IPS-11a (cell line): Measurements from ENCODE around the gene BAZ2B.

Experiments used
- H3K4me3 ChIP-seq: one replicate; pipeline ENCODE4 v1.5.1; 2013; ENCODE audit warnings: low read depth, low read length, control low read depth

BAZ2B gene

DNA sequence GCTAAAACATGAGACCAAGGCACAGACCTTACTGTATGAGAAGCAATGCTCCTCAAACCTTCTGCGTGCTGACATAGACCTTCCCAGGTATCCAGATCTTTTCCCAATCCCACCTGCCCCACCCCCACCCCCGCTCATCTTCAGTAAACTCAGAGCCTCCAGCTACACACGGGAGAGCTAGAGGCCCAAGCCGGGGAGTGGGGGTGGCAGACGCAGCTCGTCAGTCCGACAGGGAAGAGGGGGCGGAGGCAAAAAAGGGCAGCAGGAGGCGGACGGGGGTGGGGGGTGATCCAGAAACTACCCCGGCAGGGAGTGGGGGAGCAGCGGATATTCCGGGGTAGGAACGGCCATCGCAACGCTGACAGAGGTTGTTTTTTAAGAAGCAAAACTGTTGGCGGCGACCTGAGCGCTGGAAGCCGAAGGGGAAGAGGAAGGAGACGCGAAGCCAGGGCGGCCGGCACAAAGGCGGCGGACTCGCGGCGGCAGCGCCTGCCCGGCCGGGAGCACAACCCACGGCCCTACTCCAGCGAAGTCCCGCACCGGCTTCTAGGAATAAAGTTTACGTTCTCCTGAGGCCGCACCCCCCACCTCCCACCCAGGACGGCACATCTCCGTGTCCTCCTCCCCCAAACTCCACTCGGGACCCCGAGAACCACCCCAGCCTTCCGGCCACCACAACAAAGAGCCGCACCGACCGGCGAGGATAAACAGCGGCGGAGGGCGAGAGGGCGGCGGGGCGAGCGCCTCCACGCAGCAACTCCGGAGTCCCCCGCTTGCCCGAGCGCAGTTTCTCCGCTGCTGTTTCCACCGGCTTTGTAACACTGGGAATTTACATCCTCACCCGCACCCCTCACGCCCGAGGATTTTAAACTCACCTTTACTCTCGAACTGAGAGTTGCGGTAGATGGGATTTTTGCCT, 722 bp downstream of the BAZ2B start:
- H3K4me3 ChIP-seq = peak overlapping the region; percentile 91

DNA sequence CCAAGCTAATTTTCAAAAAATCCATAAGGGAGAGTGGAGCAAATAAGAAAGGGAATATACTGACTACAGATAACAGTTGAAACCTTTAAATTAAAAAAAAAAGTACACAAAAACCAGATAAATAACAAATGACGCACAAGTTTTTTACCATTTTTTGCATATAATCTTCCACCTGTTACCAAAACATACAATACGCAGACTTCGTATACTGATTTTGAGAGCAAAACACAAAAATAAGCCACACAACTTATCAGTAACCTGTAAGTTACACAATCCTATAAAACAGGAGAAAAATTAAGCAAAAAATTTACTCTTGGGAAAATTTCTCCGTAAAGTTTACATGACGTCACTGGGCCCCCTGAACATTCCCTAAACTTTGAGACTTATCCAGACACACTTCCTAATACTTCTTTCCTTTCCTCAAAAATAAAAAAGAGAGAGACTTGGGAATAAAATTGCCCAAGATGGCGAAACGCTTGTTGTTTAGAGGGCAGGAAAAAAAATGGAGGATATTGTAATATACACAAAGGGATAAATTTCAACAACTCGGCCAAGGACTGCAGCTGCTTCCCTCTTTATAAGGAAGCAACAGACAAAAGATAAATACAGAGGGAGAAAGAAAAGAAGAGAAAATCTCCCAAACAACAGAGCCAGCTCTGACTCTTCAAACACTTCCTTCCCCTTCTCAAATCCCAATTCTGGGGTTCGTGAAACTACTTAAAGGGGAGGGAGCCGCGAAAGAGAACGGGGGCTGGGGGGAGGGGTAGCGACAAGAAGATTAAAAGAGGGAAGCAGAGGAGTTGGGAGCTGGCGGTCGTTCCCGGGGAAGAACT, 1.6 kb downstream of the BAZ2B start:
- H3K4me3 ChIP-seq = peak overlapping the region; percentile 91

DNA sequence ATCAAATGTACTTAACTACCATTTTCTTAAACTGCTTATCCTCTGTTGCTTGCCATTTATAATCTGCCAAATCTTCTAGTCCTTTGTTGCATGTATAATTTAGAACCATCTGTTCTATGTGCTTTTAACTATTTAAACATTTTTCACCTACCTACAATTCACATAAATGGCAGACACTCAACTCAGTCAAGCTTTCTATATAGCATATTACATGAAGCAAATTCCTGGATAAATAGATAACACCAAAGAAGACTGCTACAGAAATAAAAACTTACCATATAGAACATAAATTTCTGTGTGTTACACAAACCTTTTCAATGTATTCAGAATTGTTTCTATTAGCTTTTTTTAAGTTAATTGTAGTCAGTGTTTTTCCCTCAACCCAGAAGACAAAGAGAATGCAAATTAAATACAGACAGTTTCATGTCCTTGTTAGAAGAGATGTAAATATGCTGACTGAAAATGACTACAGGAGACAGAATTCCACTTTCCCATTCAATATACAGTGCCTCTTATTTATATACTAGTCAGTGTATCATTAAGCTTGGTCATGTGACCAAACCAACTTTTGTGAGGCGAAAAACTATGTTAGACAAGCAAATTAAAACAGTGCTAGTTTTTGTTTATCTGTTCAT, 2.6 kb downstream of the BAZ2B start:
- H3K4me3 ChIP-seq = peak overlapping the region; percentile 91

DNA sequence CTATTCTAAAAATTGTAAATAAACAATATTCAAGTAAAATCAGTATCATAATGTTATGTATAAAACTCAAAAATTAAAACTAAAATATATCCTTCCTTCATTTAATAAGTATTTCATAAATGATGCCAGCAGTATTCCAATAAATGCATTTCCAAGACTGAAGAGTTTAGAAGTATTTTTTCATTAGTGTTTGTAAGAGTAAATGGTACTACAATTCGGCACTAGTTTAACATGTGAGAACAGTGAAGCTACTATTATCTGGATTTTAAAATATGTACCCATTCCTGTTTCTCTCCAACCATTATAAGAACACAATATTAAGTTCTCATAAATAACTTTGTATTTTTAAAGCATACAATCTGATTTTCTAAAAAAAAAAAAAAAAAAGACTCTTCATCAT, 3.3 kb downstream of the BAZ2B start:
- H3K4me3 ChIP-seq = no peak overlapping the region

DNA sequence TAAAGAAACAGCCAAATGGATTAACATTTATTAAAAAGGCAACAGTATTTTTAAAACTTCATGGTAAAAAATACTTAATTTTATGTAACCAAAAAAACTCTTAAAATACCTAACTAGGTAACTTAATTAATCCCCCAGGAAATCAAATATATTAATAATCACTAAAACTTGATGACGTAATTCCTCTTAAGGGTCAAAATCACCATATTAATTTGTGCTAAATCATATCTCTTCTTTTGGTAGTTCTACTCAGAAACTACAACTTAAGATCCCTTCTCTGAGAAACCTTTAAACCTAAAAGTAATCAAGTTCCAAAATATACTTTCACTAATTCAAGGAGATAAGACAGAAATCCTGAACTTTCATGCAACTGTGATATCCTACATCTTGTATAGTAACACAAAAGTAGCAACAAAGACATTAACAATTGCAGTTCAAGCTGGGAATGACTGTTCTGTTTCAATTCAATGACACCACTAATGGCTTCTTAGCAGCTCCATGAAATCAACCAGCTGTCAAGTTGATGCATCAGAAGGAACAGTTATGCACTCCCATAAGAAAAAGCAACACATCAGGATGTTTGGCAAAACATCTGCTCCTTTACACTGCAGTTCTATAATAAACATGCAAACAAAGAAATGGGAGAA, 4.0 kb downstream of the BAZ2B start:
- H3K4me3 ChIP-seq = no peak overlapping the region

DNA sequence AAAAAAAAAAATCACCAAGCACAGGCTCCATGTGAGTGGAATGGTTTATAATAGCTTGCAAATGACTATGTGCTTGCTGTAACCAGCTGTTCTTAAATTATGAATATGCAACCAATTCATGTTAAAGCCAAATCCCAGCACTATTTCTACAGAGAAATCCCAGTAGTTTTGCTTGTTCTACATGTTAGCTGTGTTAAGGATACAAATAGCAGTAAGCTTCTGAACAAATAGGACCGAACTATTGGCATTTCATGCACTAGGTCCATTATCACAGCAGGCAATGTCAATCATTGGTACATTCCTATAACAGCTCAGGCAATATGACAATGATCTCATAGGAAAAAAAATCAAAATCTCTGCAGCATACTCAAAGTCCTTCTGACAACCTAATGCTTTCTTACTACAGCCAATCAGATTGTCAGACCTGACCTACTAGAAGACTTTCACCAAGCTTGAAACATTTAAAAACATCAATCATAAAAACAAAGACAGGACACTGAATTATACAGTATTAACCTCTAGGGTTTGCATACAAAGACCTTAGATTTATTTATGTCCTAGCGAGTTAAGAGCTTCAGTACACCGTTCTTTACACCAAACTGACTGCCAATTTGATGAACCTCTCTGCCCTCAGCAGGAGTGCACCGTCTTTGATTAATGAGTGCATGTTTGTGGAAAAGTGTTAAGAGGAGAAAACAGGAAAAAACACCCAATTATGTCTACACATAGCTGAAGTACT, 6.4 kb downstream of the BAZ2B start:
- no peak overlapping the region for H3K4me3 ChIP-seq

DNA sequence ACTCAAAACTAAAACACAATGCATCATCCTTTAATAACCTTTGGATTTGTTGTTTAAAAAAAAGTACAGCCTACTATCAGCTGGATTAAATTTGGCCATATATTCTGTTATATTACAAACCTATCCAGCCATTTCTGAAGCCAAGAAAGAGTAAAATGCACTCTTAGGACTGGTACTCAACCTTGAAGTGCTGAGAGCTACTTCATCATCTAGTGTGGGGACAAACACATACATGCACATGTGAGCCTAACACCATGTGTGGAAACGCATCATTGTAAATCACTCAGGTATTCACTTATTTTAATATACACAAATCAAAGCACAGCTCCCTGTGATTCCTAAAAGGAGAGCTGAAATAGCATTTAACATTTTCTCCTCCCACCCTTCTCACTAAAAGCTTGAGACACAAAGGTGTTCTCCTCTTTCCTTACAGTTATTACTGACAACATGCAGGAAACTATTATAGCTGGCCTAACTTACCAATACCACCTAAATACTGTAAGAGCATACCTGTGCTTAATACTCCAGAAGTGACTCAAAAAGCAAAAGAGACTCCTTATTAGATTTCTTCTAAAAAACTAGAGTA, 7.5 kb downstream of the BAZ2B start:
- no peak overlapping the region for H3K4me3 ChIP-seq

DNA sequence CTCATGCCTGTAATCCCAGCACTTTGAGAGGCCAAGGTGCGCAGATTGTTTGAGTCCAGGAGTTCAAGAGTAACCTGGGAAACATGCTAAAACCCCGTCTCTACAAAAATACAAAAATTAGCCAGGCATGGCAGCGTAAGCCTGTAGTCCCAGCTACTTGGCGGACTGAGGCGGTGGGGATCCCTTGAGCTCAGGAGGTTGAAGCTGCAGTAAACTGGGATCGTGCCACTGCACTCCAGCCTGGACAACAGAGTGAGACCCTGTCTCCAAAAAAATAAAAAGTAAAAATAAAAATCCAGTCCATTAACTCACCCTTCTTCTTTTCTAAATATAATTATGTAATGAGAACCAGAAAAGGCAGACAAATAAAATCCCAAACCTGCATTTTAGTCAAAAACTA, 8.2 kb downstream of the BAZ2B start:
- H3K4me3 ChIP-seq = no peak overlapping the region

DNA sequence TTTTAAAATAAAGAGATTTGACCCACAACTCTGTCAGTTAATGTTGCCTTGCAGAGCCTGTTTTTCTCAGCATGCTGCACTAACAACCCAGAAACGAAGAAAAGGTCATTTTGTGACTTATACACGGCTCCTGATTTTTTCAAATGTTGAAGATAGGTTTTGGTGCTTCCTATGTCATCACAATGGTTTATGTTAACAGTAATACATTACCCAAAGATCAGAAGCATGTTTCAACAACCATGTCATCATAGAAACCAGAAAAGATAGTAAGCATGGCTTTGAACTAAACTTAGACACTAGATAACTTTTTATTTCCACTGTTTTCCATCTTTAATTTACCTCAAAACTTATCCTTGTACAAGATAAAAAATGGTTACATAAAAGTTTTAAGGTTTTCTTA, 10.1 kb downstream of the BAZ2B start:
- no peak overlapping the region for H3K4me3 ChIP-seq

DNA sequence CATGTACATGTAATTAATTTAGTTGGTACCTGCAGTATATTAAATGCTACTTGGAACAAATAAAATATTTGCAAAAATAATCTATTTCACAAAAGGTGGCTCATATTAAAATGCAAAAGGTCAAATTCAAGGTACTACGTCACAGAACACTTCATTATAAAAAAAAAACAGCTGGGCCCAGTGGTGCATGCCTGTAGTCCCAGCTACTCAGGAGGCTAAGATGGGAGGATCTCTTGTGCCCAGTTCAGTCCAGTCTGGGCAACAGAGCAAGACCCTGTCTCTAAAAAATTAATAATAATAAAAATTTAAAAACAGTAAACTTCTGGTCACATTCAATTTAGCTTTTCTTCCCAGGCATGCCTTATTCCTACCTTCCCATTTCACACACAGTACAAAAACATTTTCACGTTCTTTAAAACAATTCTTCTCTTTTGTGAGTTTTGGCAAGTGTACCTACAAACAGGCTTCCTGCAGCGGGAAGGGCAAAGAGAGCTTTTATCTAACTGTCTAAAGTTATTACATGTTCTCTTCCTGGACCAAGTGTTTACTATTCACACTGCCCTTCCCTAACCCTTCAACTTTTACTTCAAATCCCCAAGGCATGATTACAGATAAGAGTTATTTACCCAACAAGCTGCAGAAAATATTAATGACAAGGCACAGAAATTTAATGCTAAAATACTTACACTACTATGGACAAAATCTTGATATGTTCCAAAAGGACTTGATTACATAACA, 10.7 kb downstream of the BAZ2B start:
- H3K4me3 ChIP-seq = no peak overlapping the region

DNA sequence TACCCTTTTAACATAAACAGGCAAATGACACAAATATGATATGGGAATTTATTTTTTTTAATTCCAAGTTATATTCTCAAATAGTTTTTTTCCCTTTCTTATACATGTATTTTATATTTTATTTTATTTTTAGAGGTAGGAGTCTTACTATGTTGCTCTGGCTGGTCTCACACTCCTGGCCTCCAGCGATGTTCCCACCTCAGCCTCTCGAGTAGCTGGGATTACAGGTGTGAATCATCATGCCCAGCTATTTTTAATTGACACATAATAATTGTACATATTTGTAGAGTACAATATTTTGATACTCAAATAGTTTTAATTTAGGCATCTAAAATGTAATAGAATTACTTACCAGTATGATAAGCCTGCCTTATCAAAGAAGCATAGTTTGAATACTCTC, 12.2 kb downstream of the BAZ2B start:
- no peak overlapping the region for H3K4me3 ChIP-seq

DNA sequence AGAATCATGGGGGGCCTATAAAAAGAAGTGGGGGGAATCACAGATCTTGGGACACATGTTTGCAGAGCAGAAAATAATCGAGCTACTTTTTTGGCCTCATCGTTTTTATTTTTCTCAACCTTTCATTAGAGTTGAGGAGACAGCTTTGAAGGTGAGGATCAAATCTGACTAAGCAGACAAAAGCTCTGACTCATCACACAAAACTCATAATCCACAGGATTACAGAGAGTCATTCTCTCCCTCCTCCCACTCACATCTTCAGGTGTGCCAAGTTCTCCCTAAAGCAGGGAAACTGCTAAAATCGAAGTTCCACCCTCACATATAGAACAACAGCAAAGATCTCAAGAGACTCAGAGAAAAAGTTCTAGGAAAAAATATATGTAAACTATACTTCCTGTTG, 15.6 kb downstream of the BAZ2B start:
- H3K4me3 ChIP-seq = no peak overlapping the region

DNA sequence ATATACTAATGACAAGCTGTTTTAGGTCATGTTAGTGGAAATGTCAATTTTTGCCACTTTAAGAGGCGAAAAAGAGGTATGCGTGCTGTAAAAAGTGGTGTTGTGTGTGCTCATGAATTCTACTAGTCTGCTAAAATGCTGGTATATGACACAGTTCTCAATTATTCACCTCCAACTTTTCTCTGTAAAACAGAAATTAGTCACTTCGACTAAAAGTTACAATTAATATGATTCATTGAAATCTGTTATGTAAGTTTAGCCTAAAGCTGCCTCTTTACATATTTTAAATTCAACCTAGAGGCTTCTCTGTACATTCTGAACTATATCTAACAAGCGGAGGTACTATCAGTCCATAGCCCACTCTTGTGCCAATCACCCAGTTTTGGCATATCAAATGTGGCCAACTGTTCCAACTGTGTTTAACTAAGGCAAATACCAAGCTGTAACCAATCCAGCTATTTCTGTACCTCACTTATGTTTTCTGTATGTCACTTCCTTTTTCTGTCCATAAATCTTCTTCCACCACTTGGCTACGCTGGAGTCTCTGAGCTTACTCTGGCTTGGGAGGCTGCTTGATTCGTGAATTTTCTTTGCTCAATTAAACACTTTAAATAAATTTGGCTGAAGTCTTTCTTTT, 20.8 kb downstream of the BAZ2B start:
- H3K4me3 ChIP-seq = no peak overlapping the region

DNA sequence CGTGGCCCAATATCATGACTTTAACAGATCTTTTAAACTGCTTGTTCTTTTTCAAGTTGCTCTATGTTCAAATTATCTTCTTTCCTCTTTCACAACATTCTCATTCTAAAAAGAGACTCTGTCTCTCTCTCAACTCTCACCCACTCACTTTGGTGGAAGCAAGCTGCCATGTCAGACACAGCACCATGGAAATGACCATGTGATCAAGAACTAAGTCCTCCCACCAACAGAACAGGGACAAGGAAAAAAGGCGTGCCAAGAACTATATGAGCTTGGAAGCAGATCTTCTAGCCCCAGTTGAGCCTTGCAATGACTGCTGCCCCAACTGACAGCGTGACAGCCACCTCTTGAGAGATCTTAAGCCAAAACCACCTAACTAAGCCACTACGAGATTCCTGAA, 23.9 kb downstream of the BAZ2B start:
- no peak overlapping the region for H3K4me3 ChIP-seq

DNA sequence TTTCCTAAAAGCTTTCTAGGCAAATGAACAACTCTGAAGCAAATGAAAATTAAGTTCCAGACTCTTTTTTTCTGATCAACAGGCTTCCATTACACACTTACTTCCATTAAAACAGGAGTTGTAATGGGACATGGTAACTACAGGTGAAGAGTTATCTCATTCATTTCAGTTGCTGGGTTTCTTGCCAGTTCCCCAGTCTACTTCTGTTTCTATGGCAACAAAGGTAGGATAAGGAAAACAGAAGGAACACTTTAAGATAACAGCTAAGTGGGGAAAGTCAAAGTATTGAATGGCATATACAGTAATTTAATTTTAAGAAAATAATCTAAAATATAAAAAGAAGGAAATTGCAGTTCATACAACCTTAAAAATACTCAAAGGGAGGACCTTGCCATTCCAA, 25.1 kb downstream of the BAZ2B start:
- no peak overlapping the region for H3K4me3 ChIP-seq

DNA sequence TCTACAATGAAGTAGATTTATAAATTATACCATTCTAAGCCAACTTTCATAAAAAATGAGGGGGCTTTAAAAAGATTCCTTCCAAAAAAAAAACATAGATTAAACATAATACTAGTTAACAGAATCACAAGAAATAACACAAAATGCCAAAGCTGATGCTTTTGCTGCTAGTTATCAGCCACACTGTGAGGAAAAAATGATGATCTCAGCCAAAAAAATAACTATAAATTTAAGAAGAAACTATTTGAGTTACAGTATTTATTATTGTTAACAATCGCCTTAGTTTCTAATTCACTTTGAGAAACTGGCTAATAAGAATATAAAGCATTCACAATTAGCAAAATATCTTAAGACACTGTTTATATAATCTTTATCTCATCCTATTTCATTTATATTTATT, 27.1 kb downstream of the BAZ2B start:
- no peak overlapping the region for H3K4me3 ChIP-seq

DNA sequence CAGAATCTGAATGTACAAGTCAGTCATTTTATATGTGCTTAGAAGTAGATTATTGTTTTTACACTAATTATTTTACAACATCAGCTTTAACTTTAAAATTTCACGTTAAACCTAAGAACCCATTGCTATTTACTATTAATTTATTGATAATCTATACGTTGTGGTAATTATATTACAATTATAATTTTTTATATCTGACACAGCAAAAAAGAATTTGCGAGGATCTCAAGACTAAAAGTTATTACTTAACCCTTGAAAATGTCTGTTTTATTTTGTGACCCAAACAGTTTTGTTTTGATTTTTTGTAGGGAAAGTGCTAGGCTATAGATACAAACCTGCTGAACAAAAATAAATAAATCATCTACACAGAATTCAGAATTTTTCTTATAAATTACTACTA, 30.3 kb downstream of the BAZ2B start:
- no peak overlapping the region for H3K4me3 ChIP-seq

DNA sequence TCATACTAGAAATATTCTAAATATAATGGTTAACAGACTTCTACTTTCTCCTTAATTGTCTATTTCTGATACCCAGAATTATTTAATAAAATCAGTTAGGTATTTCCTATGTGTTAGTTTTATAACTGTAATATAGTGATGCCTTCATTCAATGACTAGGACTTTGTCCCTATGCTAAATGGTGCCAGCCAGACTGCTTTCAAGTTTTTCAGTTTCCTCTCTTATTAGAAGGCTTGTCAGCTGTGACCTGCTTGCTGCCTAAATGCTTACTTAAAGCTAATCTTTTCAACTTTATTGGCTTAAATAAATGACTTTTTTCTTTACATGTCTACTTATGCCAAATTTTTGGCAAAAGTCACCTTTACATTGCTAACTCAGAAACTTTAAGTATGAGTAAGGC, 30.7 kb downstream of the BAZ2B start:
- no peak overlapping the region for H3K4me3 ChIP-seq

DNA sequence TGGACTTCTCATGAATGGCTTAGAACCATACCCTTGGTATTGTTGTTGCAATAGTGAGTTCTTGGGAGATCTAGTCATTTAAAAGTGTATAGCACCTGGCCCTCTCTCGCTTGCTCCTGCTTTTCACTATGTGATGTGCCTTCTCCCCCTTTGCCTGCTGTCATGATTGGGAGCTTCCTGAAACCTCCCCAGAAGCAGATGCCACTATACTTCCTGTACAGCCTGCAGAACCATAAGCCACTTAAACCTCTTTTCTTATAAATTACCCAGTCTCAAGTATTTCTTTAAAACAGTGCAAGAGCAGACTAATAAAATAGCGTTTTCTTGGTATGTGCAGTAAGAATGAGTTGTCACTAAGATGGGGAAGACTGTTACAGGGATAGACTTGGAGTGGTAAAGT, 31.6 kb downstream of the BAZ2B start:
- no peak overlapping the region for H3K4me3 ChIP-seq
